ENCODE results near the gene COL8A1.
"Not testable (repeated sequence)": the region's sequence is repeated elsewhere in the genome, so short reads cannot be mapped to it uniquely, and the experiment has no call there.

COL8A1 gene

GRCh38 chr3:99709686-99710085 lies 71.3 kb downstream of the COL8A1 start:
- no peak for DNase-seq (ENCODE audit: low spot score)

- DNase-seq (ENCODE audit: low spot score): no peak
These were observed 71.7 kb downstream of the COL8A1 start for GRCh38 chr3:99710094-99710493.

- no peak for DNase-seq (ENCODE audit: low spot score)
These were observed 73.0 kb downstream of the COL8A1 start for GRCh38 chr3:99711351-99711750.

- no peak for DNase-seq (ENCODE audit: low spot score)
These were observed 74.0 kb downstream of the COL8A1 start for GRCh38 chr3:99712291-99712954.

GRCh38 chr3:99713440-99713839 lies 75.0 kb downstream of the COL8A1 start:
- no peak for DNase-seq (ENCODE audit: low spot score)

GRCh38 chr3:99714146-99714545 lies 75.8 kb downstream of the COL8A1 start:
- no peak for DNase-seq (ENCODE audit: low spot score)

- no peak for DNase-seq (ENCODE audit: low spot score)
These were observed 76.2 kb downstream of the COL8A1 start for GRCh38 chr3:99714575-99714974.

GRCh38 chr3:99716463-99716995 lies 78.1 kb downstream of the COL8A1 start:
- DNase-seq (ENCODE audit: low spot score): no peak

- DNase-seq (ENCODE audit: low spot score): peak; percentile 4
These were observed 82.7 kb downstream of the COL8A1 start for GRCh38 chr3:99720985-99721632.

GRCh38 chr3:99721633-99722007 lies 83.2 kb downstream of the COL8A1 start:
- DNase-seq (ENCODE audit: low spot score): no peak

- DNase-seq (ENCODE audit: low spot score): no peak
These were observed 85.9 kb downstream of the COL8A1 start for GRCh38 chr3:99724276-99724675.

- DNase-seq (ENCODE audit: low spot score): no peak
These were observed 92.5 kb downstream of the COL8A1 start for GRCh38 chr3:99730870-99731269.

GRCh38 chr3:99731499-99731898 lies 93.1 kb downstream of the COL8A1 start:
- DNase-seq (ENCODE audit: low spot score): no peak

- not testable (repeated sequence) for DNase-seq (ENCODE audit: low spot score)
These were observed 102.0 kb downstream of the COL8A1 start for GRCh38 chr3:99740371-99740770.

- DNase-seq (ENCODE audit: low spot score): no peak
These were observed 103.2 kb downstream of the COL8A1 start for GRCh38 chr3:99741588-99741987.

- DNase-seq (ENCODE audit: low spot score): peak; percentile 36
These were observed 109.5 kb downstream of the COL8A1 start for GRCh38 chr3:99747915-99748314.

- no peak for DNase-seq (ENCODE audit: low spot score)
These were observed 113.3 kb downstream of the COL8A1 start for GRCh38 chr3:99751649-99752048.

- peak; percentile 65 for DNase-seq (ENCODE audit: low spot score)
These were observed 115.0 kb downstream of the COL8A1 start for GRCh38 chr3:99753268-99753975.

GRCh38 chr3:99755831-99756230 lies 117.4 kb downstream of the COL8A1 start:
- DNase-seq (ENCODE audit: low spot score): no peak

GRCh38 chr3:99757966-99758365 lies 119.6 kb downstream of the COL8A1 start:
- DNase-seq (ENCODE audit: low spot score): no peak

- no peak for DNase-seq (ENCODE audit: low spot score)
These were observed 120.2 kb downstream of the COL8A1 start for GRCh38 chr3:99758502-99759177.

- DNase-seq (ENCODE audit: low spot score): no peak
These were observed 121.6 kb downstream of the COL8A1 start for GRCh38 chr3:99760031-99760430.

Data from SW480 (cell line).